ENCODE data around the gene ZNF382. TPM values are rescaled to one million over a fixed set of nuclear protein-coding genes. Genes with fewer than 3 reads are reported as not detected.

Gene ZNF382
- total and polyA plus RNA-seq, 10 of the 15 experiments (the other 5 are each of a cell fraction or from before 2014, with no cell fraction given): 0.02 to 0.74 (median 0.55) TPM

DNA sequence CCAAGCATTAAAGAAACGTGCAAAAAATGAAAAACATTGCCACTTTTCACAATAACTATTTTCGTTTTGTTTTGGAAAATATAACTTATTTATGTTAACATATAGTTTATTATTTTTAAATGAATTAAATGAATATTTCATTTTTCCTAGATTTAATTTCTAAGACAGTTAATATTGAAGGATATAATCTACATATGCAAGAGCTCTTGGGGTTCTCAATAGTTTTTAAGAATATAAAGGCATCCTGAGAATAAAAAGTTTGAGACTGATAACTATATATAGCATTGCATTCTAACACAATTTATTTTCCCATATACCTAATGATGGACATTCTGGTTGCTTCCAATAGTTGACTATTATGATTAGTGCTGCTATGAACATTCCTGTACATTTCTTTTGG lies 41.6 kb downstream of the ZNF382 start:
- WGBS (ENCODE audit: insufficient coverage, insufficient replicate concordance, low lambda C conversion rate, missing lambda C conversion rate): 95% methylated on average over 2 of the region's 2 CpGs
- no peaks in the 10 kb centered on the region; a peak in 1 of 4 replicates for H3K36me3 ChIP-seq (ENCODE audit: control insufficient read depth in 2 of 2, insufficient read depth in 2 of 2, low read length in 1 of 2)
- H3K4me3 ChIP-seq: no peak overlapping the region
- no peak overlapping the region for H2AFZ ChIP-seq (ENCODE audit: control insufficient read depth, low read depth, low read length)
- TF ChIP-seq FOXM1 (IDR thresholded peaks at IDR 0.05; ENCODE audit: low read depth, low read length): no peak
- no peak for TF ChIP-seq IKZF1 (conservative IDR thresholded peaks at IDR 0.05)
- TF ChIP-seq CHD1 (IDR thresholded peaks at IDR 0.05; ENCODE audit: low read depth, low read length): no peak
- no peak for TF ChIP-seq HDGF (IDR thresholded peaks at IDR 0.05)
- no peak for TF ChIP-seq POLR2A (IDR thresholded peaks at IDR 0.05; ENCODE audit: low read depth, low read length)
- TF ChIP-seq DPF2 (IDR thresholded peaks at IDR 0.05): no peak
- TF ChIP-seq RAD51 (IDR thresholded peaks at IDR 0.05): no peak
- no peak for TF ChIP-seq WRNIP1 (IDR thresholded peaks at IDR 0.05; ENCODE audit: borderline replicate concordance, low read depth, low read length)
- TF ChIP-seq, protein P1, sequence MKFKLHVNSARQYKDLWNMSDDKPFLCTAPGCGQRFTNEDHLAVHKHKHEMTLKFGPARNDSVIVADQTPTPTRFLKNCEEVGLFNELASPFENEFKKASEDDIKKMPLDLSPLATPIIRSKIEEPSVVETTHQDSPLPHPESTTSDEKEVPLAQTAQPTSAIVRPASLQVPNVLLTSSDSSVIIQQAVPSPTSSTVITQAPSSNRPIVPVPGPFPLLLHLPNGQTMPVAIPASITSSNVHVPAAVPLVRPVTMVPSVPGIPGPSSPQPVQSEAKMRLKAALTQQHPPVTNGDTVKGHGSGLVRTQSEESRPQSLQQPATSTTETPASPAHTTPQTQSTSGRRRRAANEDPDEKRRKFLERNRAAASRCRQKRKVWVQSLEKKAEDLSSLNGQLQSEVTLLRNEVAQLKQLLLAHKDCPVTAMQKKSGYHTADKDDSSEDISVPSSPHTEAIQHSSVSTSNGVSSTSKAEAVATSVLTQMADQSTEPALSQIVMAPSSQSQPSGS (IDR thresholded peaks at IDR 0.05; ENCODE audit: low read length): no peak
- no peak for TF ChIP-seq RFX5 (IDR thresholded peaks at IDR 0.05; ENCODE audit: low read depth, low read length)
- no peak for TF ChIP-seq ZNF384 (IDR thresholded peaks at IDR 0.05; ENCODE audit: borderline replicate concordance, low read depth, low read length)
- TF ChIP-seq, protein P2, sequence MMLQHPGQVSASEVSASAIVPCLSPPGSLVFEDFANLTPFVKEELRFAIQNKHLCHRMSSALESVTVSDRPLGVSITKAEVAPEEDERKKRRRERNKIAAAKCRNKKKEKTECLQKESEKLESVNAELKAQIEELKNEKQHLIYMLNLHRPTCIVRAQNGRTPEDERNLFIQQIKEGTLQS (IDR thresholded peaks at IDR 0.05; ENCODE audit: borderline replicate concordance, extremely low read depth, low read depth, low read length): no peak
- no peak for TF ChIP-seq KLF5 (IDR thresholded peaks at IDR 0.05; ENCODE audit: partially characterized antibody)
- TF ChIP-seq, protein P3, sequence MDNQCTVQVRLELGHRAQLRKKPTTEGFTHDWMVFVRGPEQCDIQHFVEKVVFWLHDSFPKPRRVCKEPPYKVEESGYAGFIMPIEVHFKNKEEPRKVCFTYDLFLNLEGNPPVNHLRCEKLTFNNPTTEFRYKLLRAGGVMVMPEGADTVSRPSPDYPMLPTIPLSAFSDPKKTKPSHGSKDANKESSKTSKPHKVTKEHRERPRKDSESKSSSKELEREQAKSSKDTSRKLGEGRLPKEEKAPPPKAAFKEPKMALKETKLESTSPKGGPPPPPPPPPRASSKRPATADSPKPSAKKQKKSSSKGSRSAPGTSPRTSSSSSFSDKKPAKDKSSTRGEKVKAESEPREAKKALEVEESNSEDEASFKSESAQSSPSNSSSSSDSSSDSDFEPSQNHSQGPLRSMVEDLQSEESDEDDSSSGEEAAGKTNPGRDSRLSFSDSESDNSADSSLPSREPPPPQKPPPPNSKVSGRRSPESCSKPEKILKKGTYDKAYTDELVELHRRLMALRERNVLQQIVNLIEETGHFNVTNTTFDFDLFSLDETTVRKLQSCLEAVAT (IDR thresholded peaks at IDR 0.05): no peak
- no peak for TF ChIP-seq ESRRA (IDR thresholded peaks at IDR 0.05; ENCODE audit: low read length)
- TF ChIP-seq ZSCAN29 (IDR thresholded peaks at IDR 0.05): no peak
- TF ChIP-seq, protein P4, sequence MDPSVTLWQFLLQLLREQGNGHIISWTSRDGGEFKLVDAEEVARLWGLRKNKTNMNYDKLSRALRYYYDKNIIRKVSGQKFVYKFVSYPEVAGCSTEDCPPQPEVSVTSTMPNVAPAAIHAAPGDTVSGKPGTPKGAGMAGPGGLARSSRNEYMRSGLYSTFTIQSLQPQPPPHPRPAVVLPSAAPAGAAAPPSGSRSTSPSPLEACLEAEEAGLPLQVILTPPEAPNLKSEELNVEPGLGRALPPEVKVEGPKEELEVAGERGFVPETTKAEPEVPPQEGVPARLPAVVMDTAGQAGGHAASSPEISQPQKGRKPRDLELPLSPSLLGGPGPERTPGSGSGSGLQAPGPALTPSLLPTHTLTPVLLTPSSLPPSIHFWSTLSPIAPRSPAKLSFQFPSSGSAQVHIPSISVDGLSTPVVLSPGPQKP (IDR thresholded peaks at IDR 0.05; ENCODE audit: low read depth, low read length): no peak
- in situ Hi-C loops (cut with MboI): no loop called here
- CTCF ChIA-PET: no interaction called here
- no peak overlapping the region for H3K4me2 ChIP-seq (ENCODE audit: control insufficient read depth, insufficient read depth)
- no peak overlapping the region for H3K27ac ChIP-seq (ENCODE audit: control insufficient read depth, insufficient read depth)
- RAD21 ChIA-PET (ENCODE audit: unreplicated experiment): no interaction called here
- no peak for DNase-seq (ENCODE audit: low read depth, low spot score)
- H3K9ac ChIP-seq (ENCODE audit: control insufficient read depth, insufficient read depth, low read length): no peak overlapping the region
- peaks cover 13% of the 10 kb centered on the region; the same call in 2 of the 3 replicates for H3K9me3 ChIP-seq (replicated peaks; ENCODE audit: control insufficient read depth, insufficient read depth, low read length)
- BruUV-seq (replicated peaks): no TSS peak
- POLR2A ChIA-PET: no interaction called here
- H3K79me2 ChIP-seq (ENCODE audit: control insufficient read depth, insufficient read depth, low read length): no peaks in the 10 kb centered on the region
- H3K27me3 ChIP-seq (replicated peaks in 1 of 2; ENCODE audit: control insufficient read depth in 2 of 2, insufficient read depth in 2 of 2, low read length in 1 of 2): no peaks in the 10 kb centered on the region
- ATAC-seq: no peak
- H4K20me1 ChIP-seq (ENCODE audit: control insufficient read depth, insufficient read depth): no peaks in the 10 kb centered on the region
- FAIRE-seq: no peak
- intact Hi-C loops (cut with micrococcal nuclease; ENCODE audit: unreplicated experiment): no loop called here
- SMC1A ChIA-PET (ENCODE audit: uncharacterized antibody, unreplicated experiment): no interaction called here
- no peaks in the 10 kb centered on the region for H3K4me1 ChIP-seq (ENCODE audit: control insufficient read depth, insufficient read depth, low read length)
